Activated CD4-positive, alpha-beta T cell treated with anti-CD3 and anti-CD28 coated beads, Interleukin-2, Interleukin-6, amounts not matched to agents 100 ng/mL and 50 ng/mL, durations not matched to agents 16 hours and 8 hours (primary cell): Measurements from ENCODE around the gene GDF2.

ENCODE experiments used
- DNase-seq: peaks from one replicate; pipeline ENCODE4 v3.0.0-alpha.2; 2020

Gene GDF2

GRCh38 chr10:47356708-47357107, 34.5 kb downstream of the GDF2 start:
- no peak for DNase-seq

- no peak for DNase-seq
These were observed 34.9 kb downstream of the GDF2 start for GRCh38 chr10:47357131-47357582.

- no peak for DNase-seq
These were observed 35.7 kb downstream of the GDF2 start for GRCh38 chr10:47357911-47358310.

GRCh38 chr10:47358457-47358856, 36.2 kb downstream of the GDF2 start:
- DNase-seq = no peak

GRCh38 chr10:47359101-47359500, 36.8 kb downstream of the GDF2 start:
- DNase-seq = no peak

GRCh38 chr10:47359626-47360418, 37.6 kb downstream of the GDF2 start:
- no peak for DNase-seq

GRCh38 chr10:47360419-47361040, 38.3 kb downstream of the GDF2 start:
- DNase-seq = no peak

- DNase-seq = peak; percentile 32
These were observed 39.0 kb downstream of the GDF2 start for GRCh38 chr10:47361293-47361692.

- DNase-seq = no peak
These were observed 39.9 kb downstream of the GDF2 start for GRCh38 chr10:47362199-47362598.

- no peak for DNase-seq
These were observed 41.5 kb downstream of the GDF2 start for GRCh38 chr10:47363781-47364180.

GRCh38 chr10:47364366-47364765, 42.1 kb downstream of the GDF2 start:
- no peak for DNase-seq

- no peak for DNase-seq
These were observed 42.7 kb downstream of the GDF2 start for GRCh38 chr10:47364911-47365310.

- no peak for DNase-seq
These were observed 43.4 kb downstream of the GDF2 start for GRCh38 chr10:47365431-47366180.

GRCh38 chr10:47366181-47366631, 44.0 kb downstream of the GDF2 start:
- DNase-seq = no peak

GRCh38 chr10:47366731-47367460, 44.6 kb downstream of the GDF2 start:
- DNase-seq = no peak

- DNase-seq = no peak
These were observed 45.4 kb downstream of the GDF2 start for GRCh38 chr10:47367646-47368045.

GRCh38 chr10:47368431-47369180, 46.4 kb downstream of the GDF2 start:
- DNase-seq = no peak

GRCh38 chr10:47369251-47369894, 47.1 kb downstream of the GDF2 start:
- DNase-seq = no peak

- DNase-seq = no peak
These were observed 47.9 kb downstream of the GDF2 start for GRCh38 chr10:47370015-47370767.

- DNase-seq = no peak
These were observed 48.6 kb downstream of the GDF2 start for GRCh38 chr10:47370878-47371277.
